K562 (cell line): ENCODE results near the gene CRAMP1.

Experiments used
- DPF2 ChIP-seq: fragments of 450-650 bp; IDR thresholded peaks from 2 replicates; pipeline ENCODE4 v1.6.1; 2016
- GTF2F1 ChIP-seq: IDR thresholded peaks from 2 replicates; pipeline ENCODE4 v1.6.1; 2011; ENCODE audit warnings: low read depth, low read length, improper control_type of control experiment
- RCOR1 ChIP-seq, 2 experiments: IDR thresholded peaks; 2 replicates each; pipeline ENCODE4 v1.6.1; 2012; ENCODE audit warnings: low read depth in 2 of 2, low read length in 2 of 2, borderline replicate concordance in 1 of 2, improper control_type of control experiment in 1 of 2
- ZBED1 ChIP-seq: IDR thresholded peaks from 2 replicates; pipeline ENCODE4 v1.6.1; 2014
- ZNF431 ChIP-seq: sonication (generic); formaldehyde crosslinking; IDR thresholded peaks from 2 replicates; pipeline ENCODE4 v1.8.0; 2022; ENCODE audit warnings: mild to moderate bottlenecking, missing genetic modification reagents

- no peak for TF ChIP-seq RCOR1 (IDR thresholded peaks at IDR 0.05; ENCODE audit: borderline replicate concordance in 1 of 2, low read depth in 2 of 2, low read length in 2 of 2)
- TF ChIP-seq DPF2, result no peak
- TF ChIP-seq GTF2F1, result no peak
- TF ChIP-seq ZNF431 (CRISPR knock-in tag), result no peak
- no peak for TF ChIP-seq ZBED1
These were observed 11.1 kb upstream of the CRAMP1 start for GRCh38 chr16:1601031-1601430.
